ENCODE results near the gene ACSM3.
"Not testable (repeated sequence)": the region's sequence is repeated elsewhere in the genome, so short reads cannot be mapped to it uniquely, and the experiment has no call there.

The ACSM3 gene

GRCh38 chr16:20803561-20804214 is 39.9 kb downstream of the ACSM3 start:
- no peak for DNase-seq (ENCODE audit: low spot score)
- FAIRE-seq: no peak

- peak; percentile 14 for DNase-seq (ENCODE audit: low spot score)
- FAIRE-seq: not testable (repeated sequence)
Measured at GRCh38 chr16:20805684-20806167, 41.9 kb downstream of the ACSM3 start.

GRCh38 chr16:20806168-20807050 is 42.6 kb downstream of the ACSM3 start, which contains the start of the genes ERI2 and REXO5:
ERI2 (minus strand) TSS chr16:20806472; CDS start chr16:20806430, 42 bp downstream.
REXO5 (plus strand) TSS chr16:20806527; CDS start chr16:20806954, 427 bp downstream.
- DNase-seq (ENCODE audit: low spot score): peak; percentile 89
- FAIRE-seq: peak; percentile 75

GRCh38 chr16:20807862-20808261 is 44.0 kb downstream of the ACSM3 start:
- FAIRE-seq: no peak
- DNase-seq (ENCODE audit: low spot score): no peak

GRCh38 chr16:20811889-20812439 is 48.1 kb downstream of the ACSM3 start:
- FAIRE-seq (no peak), DNase-seq (ENCODE audit: low spot score) (no peak)

GRCh38 chr16:20812510-20812909 is 48.7 kb downstream of the ACSM3 start:
- FAIRE-seq: no peak
- no peak for DNase-seq (ENCODE audit: low spot score)

- no peak for FAIRE-seq
- no peak for DNase-seq (ENCODE audit: low spot score)
Measured at GRCh38 chr16:20814784-20815183, 51.0 kb downstream of the ACSM3 start.

- no peak for FAIRE-seq
- no peak for DNase-seq (ENCODE audit: low spot score)
Measured at GRCh38 chr16:20818929-20819585, 55.2 kb downstream of the ACSM3 start.

GRCh38 chr16:20821682-20822081 is 57.9 kb downstream of the ACSM3 start:
- DNase-seq (ENCODE audit: low spot score) (no peak), FAIRE-seq (no peak)

- no peak for DNase-seq (ENCODE audit: low spot score)
- no peak for FAIRE-seq
Measured at GRCh38 chr16:20822521-20823325, 58.9 kb downstream of the ACSM3 start.

GRCh38 chr16:20826039-20826566 is 62.3 kb downstream of the ACSM3 start:
- DNase-seq (ENCODE audit: low spot score): no peak
- no peak for FAIRE-seq

- DNase-seq (ENCODE audit: low spot score) (no peak), FAIRE-seq (no peak)
Measured at GRCh38 chr16:20829536-20829935, 65.7 kb downstream of the ACSM3 start.

- no peak for FAIRE-seq
- no peak for DNase-seq (ENCODE audit: low spot score)
Measured at GRCh38 chr16:20830372-20830771, 66.6 kb downstream of the ACSM3 start.

- no peak for FAIRE-seq
- no peak for DNase-seq (ENCODE audit: low spot score)
Measured at GRCh38 chr16:20833086-20833485, 69.3 kb downstream of the ACSM3 start.

- no peak for FAIRE-seq
Measured at GRCh38 chr16:20838240-20838639, 74.4 kb downstream of the ACSM3 start.

GRCh38 chr16:20839504-20839903 is 75.7 kb downstream of the ACSM3 start:
- FAIRE-seq (no peak), DNase-seq (ENCODE audit: low spot score) (no peak)

More at GRCh38 chr16:20838240-20838639, 74.4 kb downstream of the ACSM3 start:
- DNase-seq (ENCODE audit: low spot score): no peak

GRCh38 chr16:20844054-20844453 is 80.2 kb downstream of the ACSM3 start:
- FAIRE-seq: no peak
- no peak for DNase-seq (ENCODE audit: low spot score)

- FAIRE-seq (no peak), DNase-seq (ENCODE audit: low spot score) (no peak)
Measured at GRCh38 chr16:20844588-20844987, 80.8 kb downstream of the ACSM3 start.

GRCh38 chr16:20846030-20846429 is 82.2 kb downstream of the ACSM3 start:
- DNase-seq (ENCODE audit: low spot score): no peak

GRCh38 chr16:20846551-20846950 is 82.7 kb downstream of the ACSM3 start:
- DNase-seq (ENCODE audit: low spot score): no peak
- no peak for FAIRE-seq

More at GRCh38 chr16:20846030-20846429, 82.2 kb downstream of the ACSM3 start:
- no peak for FAIRE-seq
